OCI-LY1 (cell line): ENCODE results near the gene CD47.

ENCODE experiments used
- H2AFZ ChIP-seq: fragments of 200-600 bp; sonication (generic), shearing (Covaris generic); 2 replicates; pipeline ENCODE4 v1.6.0; 2014; ENCODE audit warnings: antibody characterized with exemption, mild to moderate bottlenecking, low read length
- H3F3A ChIP-seq: fragments of 200-600 bp; sonication (generic), shearing (Covaris generic); 2 replicates; pipeline ENCODE4 v1.6.0; 2014; ENCODE audit warnings: mild to moderate bottlenecking, antibody characterized with exemption, low read length, moderate library complexity; ENCODE audit not compliant: insufficient read depth
- H3K27ac ChIP-seq: fragments of 200-600 bp; sonication (generic); 2 replicates; pipeline ENCODE4 v1.5.1; 2014; ENCODE audit warnings: low read length, mixed run types, mild to moderate bottlenecking, low read depth; ENCODE audit not compliant: poor library complexity, severe bottlenecking
- H3K27me3 ChIP-seq: fragments of 200-600 bp; sonication (generic); 2 replicates; pipeline ENCODE4 v1.6.0; 2014; ENCODE audit warnings: antibody characterized with exemption, mild to moderate bottlenecking, low read length, moderate library complexity; ENCODE audit not compliant: insufficient read depth
- H3K36me3 ChIP-seq: fragments of 200-600 bp; sonication (generic); 2 replicates; pipeline ENCODE4 v1.6.1; 2014; ENCODE audit warnings: mild to moderate bottlenecking, antibody characterized with exemption, low read length, moderate library complexity, mixed read lengths; ENCODE audit not compliant: insufficient read depth
- H3K4me1 ChIP-seq: fragments of 200-600 bp; sonication (generic); 2 replicates; pipeline ENCODE4 v1.5.1; 2014; ENCODE audit warnings: mild to moderate bottlenecking, low read length, moderate library complexity; ENCODE audit not compliant: insufficient read depth, severe bottlenecking
- H3K4me2 ChIP-seq: fragments of 200-600 bp; sonication (generic), shearing (Covaris generic); 2 replicates; pipeline ENCODE4 v1.6.1; 2014; ENCODE audit warnings: low read length
- H3K4me3 ChIP-seq: fragments of 200-600 bp; sonication (generic); 2 replicates; pipeline ENCODE4 v1.5.1; 2014; ENCODE audit warnings: low read length, low read depth, mild to moderate bottlenecking, mixed read lengths; ENCODE audit not compliant: poor library complexity, severe bottlenecking
- H3K79me2 ChIP-seq: fragments of 200-600 bp; shearing (Covaris generic); 2 replicates; pipeline ENCODE4 v1.6.1; 2016; ENCODE audit warnings: mixed run types, low read length, mixed read lengths; ENCODE audit not compliant: insufficient read depth
- H3K9ac ChIP-seq: fragments of 200-600 bp; sonication (generic), shearing (Covaris generic); 2 replicates; pipeline ENCODE4 v1.6.1; 2014; ENCODE audit warnings: mild to moderate bottlenecking, low read length, mixed read lengths
- H3K9me2 ChIP-seq: fragments of 200-600 bp; sonication (generic), shearing (Covaris generic); 2 replicates; pipeline ENCODE4 v1.6.1; 2014; ENCODE audit warnings: low read depth, mild to moderate bottlenecking, low read length, mixed read lengths
- H3K9me3 ChIP-seq: fragments of 200-600 bp; shearing (Covaris generic); 2 replicates; pipeline ENCODE4 v1.6.1; 2014; ENCODE audit warnings: low read length, mixed read lengths
- H4K20me1 ChIP-seq: fragments of 200-600 bp; sonication (generic), shearing (Covaris generic); 2 replicates; pipeline ENCODE4 v1.6.0; 2016; ENCODE audit warnings: mild to moderate bottlenecking, low read length; ENCODE audit not compliant: insufficient read depth
- CTCF ChIP-seq: fragments of 200-600 bp; sonication (generic), shearing (Covaris generic); IDR thresholded peaks from 2 replicates; pipeline ENCODE4 v1.5.1; 2017; ENCODE audit warnings: mild to moderate bottlenecking, antibody characterized with exemption, low read length, moderate library complexity, mixed read lengths
- EZH2 ChIP-seq: fragments of 200-600 bp; sonication (generic), shearing (Covaris generic); IDR thresholded peaks from 2 replicates; pipeline ENCODE4 v1.8.0; 2017; ENCODE audit warnings: borderline replicate concordance, mixed run types, mild to moderate bottlenecking, antibody characterized with exemption, low read length, moderate library complexity, mixed read lengths

CD47 gene

DNA sequence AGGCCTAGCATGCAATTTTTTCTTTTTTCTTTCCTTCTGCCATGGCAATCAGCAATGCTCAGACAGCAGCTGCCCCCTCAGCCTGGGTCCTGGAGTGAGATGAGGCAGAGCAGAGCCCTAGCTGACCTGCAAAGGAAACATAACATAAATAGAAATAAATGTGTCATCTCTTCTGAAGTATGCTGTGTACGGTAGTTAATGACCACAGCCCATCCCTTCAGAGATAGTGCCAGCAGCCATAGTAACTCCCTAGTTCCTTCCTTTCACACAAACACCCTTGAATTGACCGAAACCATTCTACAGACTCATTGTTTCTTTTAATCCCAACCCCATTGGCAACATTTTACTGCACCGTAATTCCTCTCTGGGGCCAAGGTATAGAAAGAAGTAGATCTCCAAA lies 8.4 kb upstream of the CD47 start:
- TF ChIP-seq CTCF: no peak
- no peak overlapping the region for H2AFZ ChIP-seq
- H3K79me2 ChIP-seq: no peaks in the 10 kb centered on the region
- H4K20me1 ChIP-seq: no peaks in the 10 kb centered on the region
- no peaks in the 10 kb centered on the region for H3K27me3 ChIP-seq
- no peaks in the 10 kb centered on the region for H3K9me2 ChIP-seq
- no peak overlapping the region for H3K9ac ChIP-seq
- H3K4me3 ChIP-seq: no peak overlapping the region
- no peaks in the 10 kb centered on the region for H3K36me3 ChIP-seq
- H3K4me1 ChIP-seq: peaks cover 21% of the 10 kb centered on the region
- H3K9me3 ChIP-seq: no peaks in the 10 kb centered on the region
- no peak overlapping the region for H3K4me2 ChIP-seq
- H3K27ac ChIP-seq: no peak overlapping the region
- H3F3A ChIP-seq: no peaks in the 10 kb centered on the region

DNA sequence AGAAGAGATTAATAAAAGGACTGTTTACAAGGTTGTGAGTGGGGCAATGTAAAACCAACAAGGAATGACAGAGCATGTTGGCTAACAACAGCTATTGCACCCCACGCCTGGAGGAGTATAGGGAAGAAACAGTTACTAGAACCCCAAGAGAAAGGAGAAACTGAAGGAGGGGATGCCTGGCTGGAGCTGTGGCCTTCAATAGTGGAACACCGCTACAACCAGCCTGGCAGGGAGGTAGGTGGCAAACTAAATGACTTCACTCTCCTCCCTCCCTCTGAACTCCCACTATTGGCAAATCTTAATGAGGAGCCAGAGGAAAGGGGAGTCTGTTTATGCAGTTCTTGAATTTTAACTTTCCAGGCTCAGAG lies 7.2 kb upstream of the CD47 start:
- Histone ChIP-seq H3K4me2 (no peak overlapping the region), H3K4me1 (peaks cover 21% of the 10 kb centered on the region), H3K27me3 (no peaks in the 10 kb centered on the region), H2AFZ (no peak overlapping the region), H3K36me3 (no peaks in the 10 kb centered on the region), H3F3A (no peaks in the 10 kb centered on the region), H3K9me3 (no peaks in the 10 kb centered on the region), H3K27ac (no peak overlapping the region), H3K9ac (no peak overlapping the region), H3K4me3 (no peak overlapping the region), H4K20me1 (no peaks in the 10 kb centered on the region), H3K9me2 (no peaks in the 10 kb centered on the region), H3K79me2 (no peaks in the 10 kb centered on the region)
- TF ChIP-seq CTCF: no peak
- TF ChIP-seq EZH2: no peak

DNA sequence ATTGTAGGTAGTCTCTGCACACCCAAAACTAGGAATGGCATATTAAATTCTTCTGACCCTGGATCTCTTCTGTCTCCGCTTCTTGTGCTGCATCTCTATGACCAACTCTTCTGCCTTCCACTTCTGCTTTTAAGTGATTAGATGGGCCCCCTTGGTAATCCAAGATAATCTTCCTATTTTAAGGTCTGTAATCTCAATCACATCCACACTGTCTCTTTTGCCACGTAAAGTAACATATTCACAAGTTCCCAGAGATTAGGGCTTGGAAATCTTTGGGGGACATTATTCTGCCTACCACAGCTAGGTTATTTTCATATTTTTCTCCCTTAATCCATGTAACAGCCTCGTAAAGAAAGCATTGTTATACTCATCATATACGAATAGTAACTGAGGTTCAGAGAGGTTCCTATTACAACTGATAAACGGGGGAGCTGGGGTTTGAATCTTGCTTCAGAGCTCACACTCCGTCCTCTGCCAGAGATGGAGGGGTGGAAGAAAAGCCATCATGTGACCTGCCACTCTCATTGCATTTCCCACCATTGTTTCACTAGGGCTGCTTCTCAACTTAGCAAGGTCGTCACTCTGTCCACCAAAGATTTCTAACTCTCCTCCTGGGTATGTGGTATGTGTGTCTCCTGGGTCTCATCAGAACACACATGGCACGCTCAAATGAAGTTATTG lies 6.6 kb upstream of the CD47 start:
- Histone ChIP-seq H3K27me3 (no peaks in the 10 kb centered on the region), H3K4me2 (no peak overlapping the region), H3K4me3 (no peak overlapping the region), H3K9ac (no peak overlapping the region), H3K9me2 (no peaks in the 10 kb centered on the region), H3K36me3 (no peaks in the 10 kb centered on the region), H4K20me1 (no peaks in the 10 kb centered on the region), H3K9me3 (no peaks in the 10 kb centered on the region), H3K27ac (no peak overlapping the region), H3K79me2 (no peaks in the 10 kb centered on the region), H3F3A (no peaks in the 10 kb centered on the region), H2AFZ (no peak overlapping the region), H3K4me1 (peaks cover 20% of the 10 kb centered on the region)
- TF ChIP-seq CTCF: no peak
- no peak for TF ChIP-seq EZH2
